ENCODE results near the gene FMN2.

DNA sequence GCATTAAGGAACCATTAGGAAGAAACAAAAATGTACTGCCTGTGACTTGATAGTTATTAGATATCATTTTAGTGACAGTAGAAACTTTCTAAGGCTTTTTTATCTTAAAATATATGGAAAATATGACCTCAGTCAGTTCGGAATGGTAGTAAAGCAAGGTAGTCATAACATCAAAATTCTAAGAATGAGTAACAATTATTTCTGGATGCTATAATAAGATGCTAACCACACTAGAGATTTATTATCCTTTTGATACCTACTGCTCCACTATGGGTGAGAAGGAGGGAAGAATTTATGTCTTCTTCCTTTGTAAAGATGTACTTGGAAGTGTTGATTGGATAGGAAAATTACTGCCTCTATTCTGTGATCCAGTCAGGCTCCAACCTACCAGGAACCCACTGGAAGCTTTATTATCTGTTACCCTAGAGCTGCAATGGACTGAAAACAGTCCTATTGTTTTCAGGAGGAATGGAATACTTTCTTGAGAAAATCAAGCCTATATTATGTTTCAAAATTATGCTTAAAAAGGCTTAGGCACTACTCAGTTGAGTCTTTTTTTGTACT is 8.8 kb downstream of the FMN2 start:
- TF ChIP-seq POLR2A (IDR thresholded peaks at IDR 0.05), result no peak
- TF ChIP-seq, protein P1, sequence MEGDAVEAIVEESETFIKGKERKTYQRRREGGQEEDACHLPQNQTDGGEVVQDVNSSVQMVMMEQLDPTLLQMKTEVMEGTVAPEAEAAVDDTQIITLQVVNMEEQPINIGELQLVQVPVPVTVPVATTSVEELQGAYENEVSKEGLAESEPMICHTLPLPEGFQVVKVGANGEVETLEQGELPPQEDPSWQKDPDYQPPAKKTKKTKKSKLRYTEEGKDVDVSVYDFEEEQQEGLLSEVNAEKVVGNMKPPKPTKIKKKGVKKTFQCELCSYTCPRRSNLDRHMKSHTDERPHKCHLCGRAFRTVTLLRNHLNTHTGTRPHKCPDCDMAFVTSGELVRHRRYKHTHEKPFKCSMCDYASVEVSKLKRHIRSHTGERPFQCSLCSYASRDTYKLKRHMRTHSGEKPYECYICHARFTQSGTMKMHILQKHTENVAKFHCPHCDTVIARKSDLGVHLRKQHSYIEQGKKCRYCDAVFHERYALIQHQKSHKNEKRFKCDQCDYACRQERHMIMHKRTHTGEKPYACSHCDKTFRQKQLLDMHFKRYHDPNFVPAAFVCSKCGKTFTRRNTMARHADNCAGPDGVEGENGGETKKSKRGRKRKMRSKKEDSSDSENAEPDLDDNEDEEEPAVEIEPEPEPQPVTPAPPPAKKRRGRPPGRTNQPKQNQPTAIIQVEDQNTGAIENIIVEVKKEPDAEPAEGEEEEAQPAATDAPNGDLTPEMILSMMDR (IDR thresholded peaks at IDR 0.05), result no peak

All from Peyer's patch (tissue), 4 donors.